COLO668 (cell line): ENCODE measurements around the gene WFIKKN2.

Experiments
- DNase-seq: peaks from one replicate; lab custom pipeline; 2025; ENCODE audit not compliant: unreplicated experiment; lab: John Stamatoyannopoulos, UW

WFIKKN2 gene

GRCh38 chr17:50833510-50834428 lies 1.6 kb upstream of the WFIKKN2 start:
- DNase-seq: peak; percentile 9

- no peak for DNase-seq
These were observed 721 bp upstream of the WFIKKN2 start for GRCh38 chr17:50834429-50835300.

DNA sequence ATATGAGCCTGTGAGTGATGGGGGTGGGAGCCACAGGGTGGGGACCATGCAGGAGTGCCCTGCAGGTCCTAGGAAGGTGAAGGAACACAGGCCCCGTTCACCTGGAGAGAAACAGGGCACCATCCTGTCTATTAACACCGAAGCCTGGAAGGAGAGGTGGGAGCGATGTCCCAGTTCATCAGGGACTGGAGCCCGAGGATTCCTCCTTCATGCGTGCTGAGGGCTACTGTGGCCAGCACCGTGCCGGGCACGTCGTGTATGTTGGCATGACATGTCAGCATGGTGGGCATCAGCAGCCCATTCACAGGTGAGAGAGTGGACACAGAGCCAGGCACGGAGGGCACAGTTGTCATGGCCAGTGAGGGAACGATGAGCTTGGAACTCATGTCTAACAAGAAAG lies 1.4 kb downstream of the WFIKKN2 start:
- DNase-seq: no peak

GRCh38 chr17:50837286-50837979 lies 2.0 kb downstream of the WFIKKN2 start:
- DNase-seq: no peak

DNA sequence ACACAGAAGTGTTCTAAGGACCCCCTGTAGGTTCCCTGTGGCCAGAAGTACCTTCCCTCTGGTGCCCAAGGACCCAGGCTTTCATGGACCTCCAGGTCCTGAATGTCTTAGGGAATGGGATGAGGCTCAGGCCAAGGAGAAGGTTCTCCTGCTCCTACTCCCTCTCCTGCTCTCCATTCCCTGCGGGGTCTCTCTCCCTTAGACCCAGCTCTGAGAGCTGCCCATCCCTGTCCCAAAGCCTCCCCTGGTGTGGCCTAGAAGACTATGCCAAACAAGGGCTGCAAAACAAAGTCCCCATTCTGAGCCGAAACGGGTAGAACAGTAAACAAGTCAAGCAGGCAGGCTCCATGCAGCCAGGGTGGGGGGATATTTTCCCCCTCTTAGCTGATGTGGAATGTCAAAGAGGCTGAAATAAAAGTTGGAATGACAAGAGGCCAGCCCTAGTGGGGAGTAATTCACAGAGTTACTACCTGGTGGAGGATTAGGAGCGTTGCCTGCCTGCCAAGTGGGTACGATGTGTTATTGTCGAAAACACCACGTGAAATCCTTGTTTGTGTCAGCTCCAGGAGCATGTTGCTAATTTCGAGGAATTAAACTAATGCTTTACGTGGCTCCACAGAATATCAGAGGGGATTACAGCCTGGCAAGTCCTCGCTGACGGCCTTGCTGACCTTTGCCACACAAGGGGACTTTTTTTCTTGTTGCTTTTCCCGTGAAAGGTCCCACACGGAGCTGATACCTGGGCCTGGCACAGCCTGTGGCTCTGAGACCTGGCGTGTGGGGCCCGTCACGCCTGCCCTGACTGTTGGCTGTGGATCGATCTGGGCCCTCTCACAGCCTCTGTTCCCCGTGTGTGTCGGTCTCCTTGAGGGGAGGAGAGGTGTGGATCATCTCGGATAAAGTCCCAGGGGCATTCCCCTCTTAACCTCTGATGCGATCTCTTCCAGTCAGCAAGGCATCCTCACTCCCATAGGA lies 2.9 kb downstream of the WFIKKN2 start:
- no peak for DNase-seq

DNA sequence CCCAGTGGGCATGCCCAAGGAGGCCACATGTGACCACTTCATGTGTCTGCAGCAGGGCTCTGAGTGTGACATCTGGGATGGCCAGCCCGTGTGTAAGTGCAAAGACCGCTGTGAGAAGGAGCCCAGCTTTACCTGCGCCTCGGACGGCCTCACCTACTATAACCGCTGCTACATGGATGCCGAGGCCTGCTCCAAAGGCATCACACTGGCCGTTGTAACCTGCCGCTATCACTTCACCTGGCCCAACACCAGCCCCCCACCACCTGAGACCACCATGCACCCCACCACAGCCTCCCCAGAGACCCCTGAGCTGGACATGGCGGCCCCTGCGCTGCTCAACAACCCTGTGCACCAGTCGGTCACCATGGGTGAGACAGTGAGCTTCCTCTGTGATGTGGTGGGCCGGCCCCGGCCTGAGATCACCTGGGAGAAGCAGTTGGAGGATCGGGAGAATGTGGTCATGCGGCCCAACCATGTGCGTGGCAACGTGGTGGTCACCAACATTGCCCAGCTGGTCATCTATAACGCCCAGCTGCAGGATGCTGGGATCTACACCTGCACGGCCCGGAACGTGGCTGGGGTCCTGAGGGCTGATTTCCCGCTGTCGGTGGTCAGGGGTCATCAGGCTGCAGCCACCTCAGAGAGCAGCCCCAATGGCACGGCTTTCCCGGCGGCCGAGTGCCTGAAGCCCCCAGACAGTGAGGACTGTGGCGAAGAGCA lies 4.4 kb downstream of the WFIKKN2 start:
- DNase-seq: no peak

- DNase-seq: no peak
These were observed 5.0 kb downstream of the WFIKKN2 start for GRCh38 chr17:50840311-50840851.

DNA sequence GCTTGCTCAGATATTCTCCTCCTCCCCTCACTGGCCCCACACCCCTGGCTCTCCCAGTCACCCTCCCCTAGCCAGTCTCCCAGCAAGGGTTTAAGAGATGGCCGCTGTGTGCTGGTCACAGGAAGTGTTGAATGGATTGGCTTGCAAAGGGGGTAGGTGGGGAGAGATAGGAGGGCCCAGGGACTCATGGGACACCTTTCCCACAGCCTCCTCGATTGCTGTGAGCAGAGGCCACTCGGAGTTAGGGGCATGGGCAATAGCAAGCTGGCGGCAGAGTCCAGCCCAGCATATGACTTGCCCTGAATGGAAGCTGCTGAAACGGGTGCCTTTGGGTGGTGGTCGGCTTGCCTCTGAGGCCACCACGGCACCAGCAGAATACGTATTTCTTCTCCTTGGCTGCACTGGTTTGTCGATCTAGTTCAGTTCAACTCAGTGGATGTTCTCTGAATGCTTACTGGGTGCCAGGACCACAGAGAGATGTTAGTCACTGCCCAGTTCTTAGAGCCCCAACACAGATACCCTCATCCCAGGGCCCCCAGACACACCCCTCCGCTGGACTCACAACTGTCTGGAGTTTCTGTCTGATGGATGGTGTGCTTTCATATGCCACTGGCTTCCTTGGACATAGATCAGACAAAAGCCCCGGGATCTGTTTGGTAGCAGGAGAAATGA lies 6.0 kb downstream of the WFIKKN2 start:
- DNase-seq: no peak

- peak; percentile 52 for DNase-seq
These were observed 6.6 kb downstream of the WFIKKN2 start for GRCh38 chr17:50841949-50842354.

DNA sequence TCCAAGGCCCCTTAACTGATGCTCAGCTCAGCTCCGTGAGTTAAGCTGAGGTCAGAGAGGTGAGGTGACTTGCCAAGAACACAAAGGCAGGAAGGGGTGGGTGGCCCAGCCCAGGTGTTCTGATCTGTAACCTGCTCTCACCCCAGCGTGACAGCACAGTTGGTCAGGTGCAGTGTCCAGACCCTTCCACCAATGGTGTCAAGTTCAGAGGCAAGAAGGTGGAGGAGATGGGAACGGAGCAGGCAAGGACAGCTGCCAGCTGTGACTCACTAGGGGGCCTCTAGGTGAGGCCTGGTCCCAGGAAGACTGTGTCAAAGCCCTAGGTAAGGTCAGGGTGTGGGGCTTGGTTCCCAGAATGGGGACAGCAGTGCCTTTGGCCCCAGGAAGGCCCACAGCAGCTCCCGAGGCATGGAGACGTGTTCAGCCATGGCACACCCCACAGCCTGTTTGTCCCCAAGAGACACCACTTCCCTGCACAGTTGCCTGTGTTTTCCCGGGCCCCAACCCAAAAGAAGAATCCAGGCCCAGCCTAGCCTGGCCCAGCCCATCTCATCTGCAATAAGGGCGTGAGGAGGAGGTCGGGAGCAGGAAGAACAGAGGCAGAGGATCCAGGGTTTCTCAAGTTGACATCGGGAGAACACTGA lies 7.2 kb downstream of the WFIKKN2 start:
- no peak for DNase-seq

DNA sequence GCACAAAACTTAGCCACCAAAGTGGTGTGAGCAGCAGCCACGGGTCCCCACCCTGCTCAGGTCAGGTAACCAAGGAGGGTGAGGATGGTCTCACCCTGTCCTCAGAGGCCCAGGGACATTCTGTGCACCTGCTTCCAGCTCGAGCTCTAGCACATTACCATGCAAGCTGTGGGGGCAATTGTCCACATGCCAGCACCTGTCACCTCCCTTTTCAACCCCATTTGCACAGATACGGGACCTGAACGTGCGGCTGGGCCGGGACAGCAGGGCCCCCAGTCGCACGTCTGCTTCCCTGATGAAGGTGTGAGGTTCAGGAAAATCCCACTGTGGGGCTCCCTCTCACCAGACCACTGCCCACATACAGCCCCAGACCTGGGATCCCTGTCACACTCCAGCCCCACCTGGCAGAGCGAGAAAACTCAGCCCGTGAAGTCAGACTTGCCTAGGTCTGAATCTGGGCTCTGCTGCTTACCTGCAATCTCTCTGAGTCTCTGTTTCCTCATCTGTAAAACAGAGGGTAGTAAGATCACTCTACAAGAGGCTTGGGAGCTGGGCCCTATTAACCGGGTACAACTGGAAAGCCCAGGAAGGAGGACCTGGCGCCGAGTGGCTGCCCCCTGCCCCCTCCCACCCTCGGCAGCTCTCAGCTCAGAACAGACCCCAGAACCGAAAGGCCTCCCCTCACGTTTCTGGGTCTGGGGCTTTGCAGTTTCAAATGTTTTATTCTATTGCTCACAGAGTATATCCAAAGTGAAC lies 7.9 kb downstream of the WFIKKN2 start:
- DNase-seq: no peak

- DNase-seq: no peak
These were observed 8.8 kb downstream of the WFIKKN2 start for GRCh38 chr17:50844117-50844700.

DNA sequence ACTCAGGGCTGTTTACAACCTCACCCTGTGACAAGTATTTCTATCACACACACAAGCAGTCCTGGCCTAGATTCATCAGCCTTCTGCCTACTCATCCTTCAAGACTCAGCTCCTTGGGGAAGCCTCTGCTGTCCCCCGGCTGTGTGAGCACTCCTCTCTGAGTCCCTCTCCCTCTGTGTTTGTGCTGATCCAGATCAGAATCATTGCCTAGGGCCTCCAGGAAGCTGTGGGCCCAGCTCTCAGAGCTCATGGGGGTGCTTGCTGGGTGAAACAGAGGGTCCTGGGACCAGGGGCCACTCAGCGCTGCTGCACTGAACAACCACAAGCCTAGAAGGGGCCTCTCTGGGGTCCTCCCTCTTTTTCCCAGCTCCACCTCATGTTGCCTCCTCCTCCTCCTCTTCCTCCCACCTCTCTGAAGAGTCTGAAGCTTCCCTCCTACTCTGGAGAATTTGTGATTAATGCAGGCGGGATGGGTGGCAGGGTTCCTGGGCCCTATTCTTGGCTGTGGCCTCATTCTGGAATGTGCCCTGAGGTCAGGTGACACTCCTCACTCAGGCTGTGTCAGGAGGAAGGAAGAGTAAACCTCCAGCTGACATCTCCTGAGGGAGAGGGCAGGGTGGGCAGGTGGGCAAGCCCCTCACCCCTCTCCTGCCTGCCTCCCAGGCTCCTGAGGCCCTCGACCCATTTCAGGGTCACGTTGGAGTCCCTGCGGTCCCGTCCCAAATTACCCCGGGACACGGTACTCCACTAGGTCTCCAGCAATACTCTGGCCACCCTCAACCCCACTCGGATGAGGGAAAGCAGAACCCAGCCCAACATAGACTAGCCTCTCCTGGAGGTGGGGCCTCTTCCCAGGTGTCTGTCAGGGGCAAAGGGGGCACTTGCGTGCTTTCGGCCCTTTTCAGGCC lies 10.1 kb downstream of the WFIKKN2 start:
- DNase-seq: no peak

DNA sequence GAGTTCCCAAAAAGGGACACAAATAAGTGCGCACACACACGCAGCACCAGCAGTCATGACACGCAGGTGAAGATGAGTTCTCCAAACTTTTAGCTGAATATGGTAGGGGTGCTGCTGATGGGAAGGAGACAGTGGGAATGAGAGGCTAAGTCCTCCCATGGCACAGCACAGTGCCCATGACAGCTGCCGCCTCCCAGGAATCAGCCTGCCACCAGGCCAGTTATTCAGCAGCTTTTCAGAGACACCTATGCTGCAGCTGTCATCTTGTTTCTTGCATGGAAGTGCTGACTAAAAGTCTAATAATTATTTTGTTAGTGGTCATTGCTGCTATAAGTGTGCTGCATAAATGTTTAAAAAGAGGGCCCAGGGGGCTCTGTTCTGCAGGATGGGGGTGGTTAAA lies 12.2 kb downstream of the WFIKKN2 start:
- DNase-seq: no peak

DNA sequence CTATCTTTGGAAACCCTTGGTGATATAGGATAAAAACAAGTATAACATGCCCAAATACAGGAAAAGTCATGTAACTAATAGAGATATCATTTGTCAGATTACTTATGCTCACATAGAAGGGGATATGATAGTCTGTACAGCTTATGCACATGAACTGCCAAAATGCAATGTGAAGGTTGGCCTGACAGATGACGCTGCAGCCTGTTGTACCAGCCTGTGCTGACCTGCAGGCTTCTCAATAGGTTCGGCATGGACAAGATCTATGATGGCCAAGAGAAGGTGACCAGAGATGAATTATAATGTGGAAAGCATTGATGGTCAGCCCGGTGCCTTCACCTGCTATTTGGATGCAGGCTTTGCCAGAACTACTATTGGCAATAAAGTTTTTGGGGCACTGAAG lies 12.7 kb downstream of the WFIKKN2 start:
- no peak for DNase-seq

DNA sequence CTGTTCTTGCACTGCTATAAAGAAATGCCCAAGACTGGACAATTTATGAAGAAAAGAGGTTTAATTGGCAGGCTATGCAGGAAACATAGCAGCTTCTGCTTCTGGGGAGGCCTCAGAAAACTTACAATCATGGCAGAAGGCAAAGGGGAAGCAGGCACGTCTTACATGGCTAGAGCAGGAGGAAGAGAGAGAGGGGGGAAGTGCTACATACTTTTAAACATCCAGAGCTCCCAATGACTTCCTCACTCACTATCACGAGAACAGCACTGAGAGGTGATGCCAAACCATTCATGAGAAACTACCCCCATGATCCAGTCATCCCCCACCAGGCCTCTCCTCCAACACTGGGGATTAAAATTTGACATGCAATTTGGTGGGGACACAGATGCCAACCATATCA lies 13.3 kb downstream of the WFIKKN2 start:
- DNase-seq: no peak
